HG02884 (cell line): ENCODE data around the gene ALK.

ENCODE experiments used
- ATAC-seq: cut with Tn5 transposase; IDR thresholded peaks from one replicate; pipeline ENCODE4 v1.9.1; 2021; ENCODE audit warnings: mild to moderate bottlenecking, moderate library complexity; ENCODE audit not compliant: unreplicated experiment

The ALK gene

GRCh38 chr2:29182920-29183319 lies 738.5 kb downstream of the ALK start:
- no peak for ATAC-seq

- ATAC-seq: no peak
Observed at GRCh38 chr2:29182334-29182733, 739.1 kb downstream of the ALK start.

- ATAC-seq: no peak
Observed at GRCh38 chr2:29175338-29175737, 746.0 kb downstream of the ALK start.

- ATAC-seq: no peak
Observed at GRCh38 chr2:29174937-29175336, 746.4 kb downstream of the ALK start.

GRCh38 chr2:29166242-29167039 lies 754.9 kb downstream of the ALK start:
- ATAC-seq: no peak

GRCh38 chr2:29165362-29166241 lies 755.8 kb downstream of the ALK start:
- no peak for ATAC-seq

- no peak for ATAC-seq
Observed at GRCh38 chr2:29164091-29164846, 757.1 kb downstream of the ALK start.

- ATAC-seq: no peak
Observed at GRCh38 chr2:29162204-29162928, 759.0 kb downstream of the ALK start.

- no peak for ATAC-seq
Observed at GRCh38 chr2:29160184-29160583, 761.2 kb downstream of the ALK start.

GRCh38 chr2:29159125-29159524 lies 762.3 kb downstream of the ALK start:
- ATAC-seq: no peak

GRCh38 chr2:29157131-29157530 lies 764.3 kb downstream of the ALK start:
- no peak for ATAC-seq

GRCh38 chr2:29155578-29155977 lies 765.8 kb downstream of the ALK start:
- no peak for ATAC-seq

GRCh38 chr2:29154610-29155009 lies 766.8 kb downstream of the ALK start:
- ATAC-seq: no peak

- ATAC-seq: no peak
Observed at GRCh38 chr2:29147963-29148362, 773.4 kb downstream of the ALK start.

- no peak for ATAC-seq
Observed at GRCh38 chr2:29146197-29146596, 775.2 kb downstream of the ALK start.

GRCh38 chr2:29143657-29144056 lies 777.7 kb downstream of the ALK start:
- ATAC-seq: no peak
